ENCODE results near the gene KCNK10.

Gene KCNK10

GRCh38 chr14:88318406-88318805 lies 4.7 kb downstream of the KCNK10 start:
- no peak for DNase-seq (ENCODE audit: low spot score)

GRCh38 chr14:88316521-88316920 lies 6.5 kb downstream of the KCNK10 start:
- DNase-seq (ENCODE audit: low spot score): no peak

GRCh38 chr14:88312257-88312656 lies 10.8 kb downstream of the KCNK10 start:
- no peak for DNase-seq (ENCODE audit: low spot score)

GRCh38 chr14:88311780-88312179 lies 11.3 kb downstream of the KCNK10 start:
- no peak for DNase-seq (ENCODE audit: low spot score)

GRCh38 chr14:88310449-88310848 lies 12.6 kb downstream of the KCNK10 start:
- DNase-seq (ENCODE audit: low spot score): no peak

GRCh38 chr14:88310021-88310420 lies 13.0 kb downstream of the KCNK10 start:
- no peak for DNase-seq (ENCODE audit: low spot score)

- DNase-seq (ENCODE audit: low spot score): no peak
Measured at GRCh38 chr14:88305528-88306322, 17.3 kb downstream of the KCNK10 start.

- DNase-seq (ENCODE audit: low spot score): no peak
Measured at GRCh38 chr14:88303041-88303440, 20.0 kb downstream of the KCNK10 start.

- DNase-seq (ENCODE audit: low spot score): no peak
Measured at GRCh38 chr14:88301381-88301780, 21.7 kb downstream of the KCNK10 start.

GRCh38 chr14:88300817-88301216 lies 22.3 kb downstream of the KCNK10 start:
- DNase-seq (ENCODE audit: low spot score): no peak

- DNase-seq (ENCODE audit: low spot score): no peak
Measured at GRCh38 chr14:88299865-88300530, 23.1 kb downstream of the KCNK10 start.

GRCh38 chr14:88297306-88297705 lies 25.8 kb downstream of the KCNK10 start:
- no peak for DNase-seq (ENCODE audit: low spot score)

- DNase-seq (ENCODE audit: low spot score): no peak
Measured at GRCh38 chr14:88296351-88296750, 26.7 kb downstream of the KCNK10 start.

GRCh38 chr14:88289996-88290395 lies 33.1 kb downstream of the KCNK10 start:
- DNase-seq (ENCODE audit: low spot score): no peak

GRCh38 chr14:88289234-88289633 lies 33.8 kb downstream of the KCNK10 start:
- DNase-seq (ENCODE audit: low spot score): no peak

- DNase-seq (ENCODE audit: low spot score): no peak
Measured at GRCh38 chr14:88286309-88286708, 36.8 kb downstream of the KCNK10 start.

GRCh38 chr14:88281447-88281846 lies 41.6 kb downstream of the KCNK10 start:
- DNase-seq (ENCODE audit: low spot score): no peak

- no peak for DNase-seq (ENCODE audit: low spot score)
Measured at GRCh38 chr14:88276923-88277596, 46.0 kb downstream of the KCNK10 start.

GRCh38 chr14:88272390-88273269 lies 50.4 kb downstream of the KCNK10 start:
- no peak for DNase-seq (ENCODE audit: low spot score)

- no peak for DNase-seq (ENCODE audit: low spot score)
Measured at GRCh38 chr14:88271205-88271604, 51.9 kb downstream of the KCNK10 start.

GRCh38 chr14:88270776-88271175 lies 52.3 kb downstream of the KCNK10 start:
- no peak for DNase-seq (ENCODE audit: low spot score)

GRCh38 chr14:88269806-88270420 lies 53.2 kb downstream of the KCNK10 start:
- no peak for DNase-seq (ENCODE audit: low spot score)

Data from activated CD4-positive, alpha-beta T cell treated with anti-CD3 and anti-CD28 coated beads, Interleukin-2, Interleukin-4, amounts not matched to agents 100 ng/mL and 50 ng/mL, durations not matched to agents 16 hours and 8 hours (primary cell).